ENCODE measurements around the gene HDAC1. TPM values are rescaled to one million over a fixed set of nuclear protein-coding genes. Genes with fewer than 3 reads are reported as not detected.

The HDAC1 gene
- total and polyA plus RNA-seq, 2 of the 4 experiments (the other 2 are of a cell fraction): 95.5 to 139 TPM

GRCh38 chr1:32337855-32338636, 46.2 kb downstream of the HDAC1 start (continued):
- no peak for TF ChIP-seq MXI1 (IDR thresholded peaks at IDR 0.05; ENCODE audit: borderline replicate concordance, low read depth, low read length)

DNA sequence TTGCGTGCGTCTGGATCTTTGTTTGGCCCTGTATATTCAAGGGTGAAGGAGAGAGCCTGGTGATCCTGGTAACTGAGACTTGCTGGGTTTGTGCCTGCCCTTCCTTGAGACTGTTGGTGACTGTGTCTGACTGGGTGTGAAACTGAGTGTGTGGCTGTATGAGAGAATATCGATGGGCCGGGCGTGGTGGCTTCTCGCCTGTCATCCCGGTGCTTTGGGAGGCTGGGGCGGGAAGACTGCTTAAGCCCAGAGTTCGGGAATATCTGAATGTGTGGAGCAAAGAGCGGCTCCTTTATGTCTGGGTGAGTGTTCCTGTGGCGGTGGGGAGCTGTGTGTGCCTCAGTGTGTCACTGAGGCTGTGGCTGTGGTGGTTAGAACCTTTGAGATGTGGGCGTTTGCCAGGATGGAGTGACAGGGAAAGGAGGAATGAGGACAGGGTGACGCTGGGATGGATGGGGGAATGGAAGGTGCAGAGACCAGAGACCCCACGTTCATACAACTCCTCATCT, 46.8 kb downstream of the HDAC1 start:
- dilution Hi-C loops (cut with HindIII; ENCODE audit: low sequenced_read_pairs, unreplicated experiment) (no loop called here), in situ Hi-C loops (cut with MboI; ENCODE audit: low sequenced_read_pairs) (no loop called here), intact Hi-C loops (cut with micrococcal nuclease) (loop anchor here (5.0 kb wide), 1 partner anchor 54 kb away; the partner anchor contains the start of gene BSDC1)
- Histone ChIP-seq H3K79me1 (ENCODE audit: low read depth in 1 of 2, low read length in 2 of 2) (peaks cover 7 to 19% of the 10 kb centered on the region in 2 experiments; a peak in 3 of 4 replicates), H3K4me3 (ENCODE audit: insufficient read depth, low read depth, low read length) (no peak overlapping the region), H3K4me1 (ENCODE audit: control insufficient read depth, insufficient read depth, low read length) (peaks cover 5% of the 10 kb centered on the region), H4K91ac (ENCODE audit: insufficient read depth, low read depth, low read length) (no peak overlapping the region), H3K14ac (replicated peaks; ENCODE audit: low read depth, low read length) (peak overlapping the region; percentile 58), H3K36me3 (ENCODE audit: control insufficient read depth, insufficient read depth, low read length) (peaks cover 8% of the 10 kb centered on the region), H2AK9ac (replicated peaks; ENCODE audit: low read depth, low read length, poor library complexity) (peak overlapping the region; percentile 69), H3K9me1 (ENCODE audit: insufficient read depth, low read length) (no peaks in the 10 kb centered on the region; the same call in 1 of the 2 replicates), H4K8ac (ENCODE audit: low read depth in 2 of 2, low read length in 2 of 2) (no peak overlapping the region), H2BK20ac (ENCODE audit: low read depth, low read length) (no peak overlapping the region), H3K18ac (ENCODE audit: low read depth, low read length) (no peak overlapping the region), H3K27ac (ENCODE audit: insufficient read depth, low read length) (no peak overlapping the region), H2BK120ac (ENCODE audit: low read depth, low read length) (no peak overlapping the region), H3K4me2 (ENCODE audit: low read depth, low read length) (no peak overlapping the region), H3K56ac (ENCODE audit: extremely low read depth, insufficient read depth, low read length) (no peak overlapping the region), H3K9ac (ENCODE audit: low read depth, low read length) (no peak overlapping the region), H4K20me1 (ENCODE audit: insufficient read depth, low read length) (peaks cover 17% of the 10 kb centered on the region), H2AK5ac (ENCODE audit: low read depth, low read length) (no peak overlapping the region; the same call in 1 of the 2 replicates), H2BK15ac (ENCODE audit: low read depth, low read length) (no peak overlapping the region), H2AFZ (replicated peaks; ENCODE audit: low read length, poor library complexity) (no peak overlapping the region), H3K9me3 (ENCODE audit: control insufficient read depth, insufficient read depth, low read length) (no peaks in the 10 kb centered on the region), H4K5ac (ENCODE audit: low read depth, low read length) (no peak overlapping the region), H3K27me3 (ENCODE audit: control insufficient read depth, insufficient read depth, low read length) (no peaks in the 10 kb centered on the region), H3K4ac (ENCODE audit: low read depth, low read length) (no peak overlapping the region), H2BK5ac (ENCODE audit: low read depth, low read length, poor library complexity, severe bottlenecking) (no peak overlapping the region), H3K23ac (ENCODE audit: low read depth, low read length) (no peak overlapping the region)
- TF ChIP-seq CTCF (conservative IDR thresholded peaks at IDR 0.05; ENCODE audit: low read depth, low read length) (no peak), POLR2A (IDR thresholded peaks at IDR 0.05; ENCODE audit: low read depth, low read length) (no peak)
- ChIA-PET POLR2A (ENCODE audit: unreplicated experiment) (no interaction called here), CTCF (no interaction called here)
- DNase-seq: no peak
- BruUV-seq (replicated peaks): no TSS peak
- ATAC-seq (ENCODE audit: low read depth): no peak
- WGBS, 2 experiments (ENCODE audit: extremely low coverage in 2 of 2, insufficient read length in 1 of 2): 83% methylated on average over 10 of the region's 14 CpGs; no CpG with 5 or more reads in 1 of the 2 experiments

Data from IMR-90 (cell line).